RWPE2 (cell line): Measurements from ENCODE around the gene RUBCN.
"Not testable (repeated sequence)": the region's sequence is repeated elsewhere in the genome, so short reads cannot be mapped to it uniquely, and the experiment has no call there.

Experiments used
- ATAC-seq: fragments of 200-7000 bp; cut with Tn5 transposase; 3 replicates; pipeline ENCODE4 v1.9.1; 2021; ENCODE audit warnings: low read depth
- DNase-seq: peaks from one replicate; pipeline ENCODE4 v3.0.0-alpha.2; 2020; ENCODE audit warnings: low spot score
- H3K27ac ChIP-seq: fragments of 450-650 bp; 2 replicates; pipeline ENCODE4 v1.5.1; 2017; ENCODE audit warnings: mild to moderate bottlenecking; ENCODE audit not compliant: poor library complexity, severe bottlenecking
- H3K27me3 ChIP-seq: fragments of 250-450 bp; sonication (Bioruptor Pico); 2 replicates; pipeline ENCODE4 v1.5.1; 2021; ENCODE audit warnings: mild to moderate bottlenecking, moderate library complexity; ENCODE audit not compliant: insufficient read depth, poor library complexity, severe bottlenecking
- H3K36me3 ChIP-seq: fragments of 250-450 bp; sonication (Bioruptor Pico); 2 replicates; pipeline ENCODE4 v1.5.1; 2020; ENCODE audit warnings: low read depth, mild to moderate bottlenecking, moderate library complexity
- H3K4me1 ChIP-seq: fragments of 250-450 bp; sonication (Bioruptor Pico); 2 replicates; pipeline ENCODE4 v1.5.1; 2021; ENCODE audit warnings: mild to moderate bottlenecking, moderate library complexity; ENCODE audit not compliant: insufficient read depth, poor library complexity, severe bottlenecking
- H3K4me3 ChIP-seq: fragments of 250-450 bp; sonication (Bioruptor Pico); 2 replicates; pipeline ENCODE4 v1.5.1; 2021; ENCODE audit warnings: mild to moderate bottlenecking, moderate library complexity; ENCODE audit not compliant: severe bottlenecking
- H3K9me3 ChIP-seq: fragments of 250-450 bp; sonication (Bioruptor Pico); 2 replicates; pipeline ENCODE4 v1.5.1; 2021; ENCODE audit warnings: mild to moderate bottlenecking, moderate library complexity; ENCODE audit not compliant: severe bottlenecking
- CTCF ChIP-seq: fragments of 450-650 bp; IDR thresholded peaks from one replicate; pipeline ENCODE4 v1.5.1; 2017; ENCODE audit warnings: mild to moderate bottlenecking, moderate library complexity; ENCODE audit not compliant: poor library complexity, severe bottlenecking

Gene RUBCN

GRCh38 chr3:197675563-197675860, 61.2 kb downstream of the RUBCN start:
- DNase-seq (no peak), ATAC-seq (no peak)
- Histone ChIP-seq H3K27me3 (no peaks in the 10 kb centered on the region), H3K9me3 (no peaks in the 10 kb centered on the region), H3K4me3 (no peak overlapping the region), H3K36me3 (peaks cover 20% of the 10 kb centered on the region), H3K27ac (no peak overlapping the region), H3K4me1 (no peaks in the 10 kb centered on the region)
- TF ChIP-seq CTCF: no peak

GRCh38 chr3:197674741-197675562, 61.8 kb downstream of the RUBCN start:
- Histone ChIP-seq H3K27ac (no peak overlapping the region), H3K4me3 (no peak overlapping the region), H3K9me3 (no peaks in the 10 kb centered on the region), H3K27me3 (no peaks in the 10 kb centered on the region), H3K36me3 (peaks cover 19% of the 10 kb centered on the region), H3K4me1 (no peaks in the 10 kb centered on the region)
- TF ChIP-seq CTCF: no peak
- ATAC-seq (no peak), DNase-seq (no peak)

- Histone ChIP-seq H3K9me3 (no peaks in the 10 kb centered on the region), H3K36me3 (peaks cover 19% of the 10 kb centered on the region), H3K4me3 (no peak overlapping the region), H3K27me3 (no peaks in the 10 kb centered on the region), H3K27ac (no peak overlapping the region), H3K4me1 (no peaks in the 10 kb centered on the region)
- DNase-seq: no peak
- no peak for ATAC-seq
- TF ChIP-seq CTCF: no peak
Measured at GRCh38 chr3:197673170-197673569, 63.5 kb downstream of the RUBCN start.

- Histone ChIP-seq H3K9me3 (no peaks in the 10 kb centered on the region), H3K4me1 (no peaks in the 10 kb centered on the region), H3K27ac (no peak overlapping the region), H3K36me3 (peaks cover under 1% of the 10 kb centered on the region), H3K4me3 (no peak overlapping the region), H3K27me3 (no peaks in the 10 kb centered on the region)
- DNase-seq (no peak), ATAC-seq (no peak)
- TF ChIP-seq CTCF: no peak
Measured at GRCh38 chr3:197670361-197670760, 66.3 kb downstream of the RUBCN start.

GRCh38 chr3:197667968-197668367, 68.7 kb downstream of the RUBCN start:
- TF ChIP-seq CTCF: no peak
- Histone ChIP-seq H3K9me3 (no peaks in the 10 kb centered on the region), H3K36me3 (no peaks in the 10 kb centered on the region), H3K27me3 (no peaks in the 10 kb centered on the region), H3K4me3 (no peak overlapping the region), H3K27ac (no peak overlapping the region), H3K4me1 (no peaks in the 10 kb centered on the region)
- DNase-seq: no peak
- ATAC-seq: no peak

GRCh38 chr3:197667293-197667692, 69.4 kb downstream of the RUBCN start:
- H3K4me3 ChIP-seq, H3K27me3 ChIP-seq, H3K36me3 ChIP-seq, H3K27ac ChIP-seq, H3K4me1 ChIP-seq, ATAC-seq, H3K9me3 ChIP-seq, DNase-seq: not testable (repeated sequence)

- H3K36me3 ChIP-seq, H3K9me3 ChIP-seq, H3K27me3 ChIP-seq, H3K27ac ChIP-seq, H3K4me1 ChIP-seq, DNase-seq, H3K4me3 ChIP-seq, ATAC-seq: not testable (repeated sequence)
Measured at GRCh38 chr3:197666221-197666842, 70.4 kb downstream of the RUBCN start.
